Gastroesophageal sphincter (tissue), 4 donors: ENCODE results near the gene PLPP1. TPM values are rescaled to one million over a fixed set of nuclear protein-coding genes. Genes with fewer than 3 reads are reported as not detected.

Source experiments
- ATAC-seq: fragments of 150-250 bp; one replicate; pipeline ENCODE4 v1.9.1; 2016; ENCODE audit warnings: mild to moderate bottlenecking, moderate library complexity
- H3K27ac ChIP-seq, 4 donors: fragments of 200-600 bp; sonication (generic) in 3 of 4; 1 replicate in 3 of 4; 2 replicates in 1 of 4; pipeline ENCODE4 v1.5.1; 2016 to 2019
- H3K27me3 ChIP-seq: fragments of 200-600 bp; sonication (generic); one replicate; pipeline ENCODE4 v1.5.1; 2019
- H3K36me3 ChIP-seq, 2 donors: fragments of 200-600 bp; sonication (generic); one replicate each; pipeline ENCODE4 v1.5.1; 2019; ENCODE audit warnings: control low read depth in 1 of 2
- H3K4me1 ChIP-seq, 3 donors: fragments of 200-600 bp; sonication (generic); 1 replicate in 2 of 3; 2 replicates in 1 of 3; pipeline ENCODE4 v1.5.1; 2016 to 2019; ENCODE audit warnings: control low read depth in 2 of 3
- H3K4me3 ChIP-seq, 2 donors: fragments of 200-600 bp; sonication (generic); one replicate each; pipeline ENCODE4 v1.5.1; 2019; ENCODE audit warnings: mild to moderate bottlenecking in 1 of 2, moderate library complexity in 1 of 2
- H3K9me3 ChIP-seq, 3 donors: fragments of 200-600 bp; sonication (generic); one replicate each; pipeline ENCODE4 v1.5.1; 2017 to 2019; ENCODE audit warnings: control low read depth in 2 of 3
- CTCF ChIP-seq, 4 experiments: fragments of 200-600 bp in 2 of 4; fragments of 450-650 bp in 2 of 4; sonication (generic) in 1 of 4; IDR thresholded peaks; one replicate each; pipeline ENCODE4 v1.5.1; 2017 to 2019; ENCODE audit warnings: antibody characterized with exemption in 4 of 4, mild to moderate bottlenecking in 2 of 4, moderate library complexity in 2 of 4
- EP300 ChIP-seq: sonication (generic); formaldehyde crosslinking; IDR thresholded peaks from one replicate; pipeline ENCODE4 v1.6.1; 2017; ENCODE audit warnings: antibody characterized with exemption, mild to moderate bottlenecking
- POLR2A ChIP-seq, 2 donors: fragments of 450-650 bp; IDR thresholded peaks; one replicate each; pipeline ENCODE4 v1.6.1; 2017; ENCODE audit warnings: antibody characterized with exemption in 2 of 2, mild to moderate bottlenecking in 2 of 2, moderate library complexity in 1 of 2
- POLR2AphosphoS5 ChIP-seq: sonication (generic); formaldehyde crosslinking; IDR thresholded peaks from one replicate; pipeline ENCODE4 v1.6.1; 2017; ENCODE audit warnings: antibody characterized with exemption
- WGBS, 2 donors: methylation state at CpG; one replicate each; pipeline ENCODE4 v1.1.5; 2018; ENCODE audit warnings: low coverage in 1 of 2; 5-methylcytosine and 5-hydroxymethylcytosine counted together
- total RNA-seq, 4 donors: library from RNA; depleted of rRNA; stranded (reverse); fragments of >200 nt; gene quantifications; one replicate each; pipeline ENCODE4 v1.1.0, GENCODE V29; 2016

The PLPP1 gene
- total RNA-seq, 4 donors from 2014 or later, result 209 to 314 (median 250) TPM

- TF ChIP-seq POLR2AphosphoS5 (no peak), CTCF (IDR thresholded peaks at IDR 0.05) (no peak)
- Histone ChIP-seq H3K36me3 (peaks cover 0 to 54% of the 10 kb centered on the region in 2 donors), H3K27ac (peak overlapping the region in 2 of 4 donors; percentile 14 to 24), H3K4me3 (no peak overlapping the region), H3K27me3 (no peaks in the 10 kb centered on the region), H3K4me1 (peaks cover 0 to 49% (median 12%) of the 10 kb centered on the region in 3 donors), H3K9me3 (no peaks in the 10 kb centered on the region)
- no peak for ATAC-seq
- WGBS, 2 donors, result no CpG with 5 or more reads among the region's 2 CpGs
Observed at GRCh38 chr5:55429221-55429612, 105.5 kb downstream of the PLPP1 start.

- no peak for ATAC-seq
- 64 to 89% methylated on average over 1 of the region's 1 CpG for WGBS, 2 donors
- no peaks in the 10 kb centered on the region for H3K27me3 ChIP-seq
- no peaks in the 10 kb centered on the region for H3K9me3 ChIP-seq
- H3K4me3 ChIP-seq, result no peak overlapping the region
- H3K27ac ChIP-seq, result no peak overlapping the region
- peaks cover 3 to 55% (median 12%) of the 10 kb centered on the region in 3 donors for H3K4me1 ChIP-seq
- H3K36me3 ChIP-seq, result peaks cover 0 to 68% of the 10 kb centered on the region in 2 donors
- TF ChIP-seq CTCF (IDR thresholded peaks at IDR 0.05) (no peak), POLR2AphosphoS5 (peak; percentile 15), POLR2A (IDR thresholded peaks at IDR 0.05) (no peak), EP300 (no peak)
Observed at GRCh38 chr5:55427157-55427556, 107.6 kb downstream of the PLPP1 start.

GRCh38 chr5:55426455-55426854, 108.3 kb downstream of the PLPP1 start:
- 87% methylated on average over 4 of the region's 4 CpGs; no CpG with 5 or more reads in 1 of the 2 donors for WGBS, 2 donors
- no peaks in the 10 kb centered on the region for H3K9me3 ChIP-seq
- TF ChIP-seq CTCF (IDR thresholded peaks at IDR 0.05) (no peak), POLR2A (IDR thresholded peaks at IDR 0.05) (no peak), EP300 (no peak), POLR2AphosphoS5 (no peak)
- H3K27me3 ChIP-seq, result no peaks in the 10 kb centered on the region
- no peak overlapping the region for H3K4me3 ChIP-seq
- H3K27ac ChIP-seq, result no peak overlapping the region
- no peak for ATAC-seq
- H3K4me1 ChIP-seq, result peaks cover 10 to 62% (median 12%) of the 10 kb centered on the region in 3 donors
- peaks cover 0 to 69% of the 10 kb centered on the region in 2 donors for H3K36me3 ChIP-seq

- Histone ChIP-seq H3K27ac (peak overlapping the region; percentile 18 to 56 (median 40)), H3K9me3 (no peaks in the 10 kb centered on the region), H3K4me1 (peaks cover 9 to 48% (median 19%) of the 10 kb centered on the region in 3 donors), H3K4me3 (no peak overlapping the region), H3K36me3 (peaks cover 0 to 38% of the 10 kb centered on the region in 2 donors), H3K27me3 (no peaks in the 10 kb centered on the region)
- WGBS, 2 donors, result 62 to 92% methylated on average over 3 to 4 of the region's 4 CpGs
- no peak for TF ChIP-seq EP300
- TF ChIP-seq POLR2AphosphoS5, result peak; percentile 13
- no peak for ATAC-seq
Observed at GRCh38 chr5:55421074-55421529, 113.7 kb downstream of the PLPP1 start.

GRCh38 chr5:55418994-55419968, 115.5 kb downstream of the PLPP1 start:
- Histone ChIP-seq H3K36me3 (peaks cover 0 to 33% of the 10 kb centered on the region in 2 donors), H3K4me3 (no peak overlapping the region), H3K4me1 (peaks cover 9 to 48% (median 19%) of the 10 kb centered on the region in 3 donors), H3K9me3 (no peaks in the 10 kb centered on the region), H3K27me3 (no peaks in the 10 kb centered on the region), H3K27ac (peak overlapping the region in 3 of 4 donors; percentile 32 to 56 (median 50))
- TF ChIP-seq POLR2A (IDR thresholded peaks at IDR 0.05) (no peak), CTCF (IDR thresholded peaks at IDR 0.05) (no peak), POLR2AphosphoS5 (no peak), EP300 (no peak)
- no peak for ATAC-seq
